ENCODE data around the gene EZH2. TPM values are rescaled to one million over a fixed set of nuclear protein-coding genes. Genes with fewer than 3 reads are reported as not detected.

EZH2 gene
- total RNA-seq, 4 donors from 2014 or later = 6.0 to 17.3 (median 7.2) TPM

DNA sequence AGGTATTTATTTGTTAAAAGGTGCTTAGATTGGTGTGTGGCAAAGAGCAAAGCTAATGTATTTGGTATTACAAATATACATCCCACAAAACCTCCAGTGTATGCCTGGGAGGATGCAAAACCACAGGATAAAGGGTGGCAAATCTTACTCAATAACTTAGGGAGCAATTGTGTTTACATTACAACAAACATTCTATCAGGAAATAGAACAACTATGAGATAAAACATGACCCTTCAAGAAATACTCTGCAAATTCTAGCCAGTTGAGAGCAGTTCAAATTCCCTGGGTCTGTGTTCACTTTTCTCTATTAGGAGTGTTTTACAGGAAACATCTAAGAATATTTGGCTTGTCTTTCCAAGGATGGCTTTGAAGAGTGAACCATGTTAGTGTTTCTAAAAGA lies 120.5 kb downstream of the EZH2 start:
- Histone ChIP-seq H3K27ac (no peak overlapping the region), H3K27me3 (no peaks in the 10 kb centered on the region), H3K9me3 (no peaks in the 10 kb centered on the region), H3K36me3 (peaks cover 0 to 34% (median 15%) of the 10 kb centered on the region in 4 donors), H3K4me1 (no peaks in the 10 kb centered on the region), H3K4me3 (no peak overlapping the region)
- intact Hi-C loops (cut with DNase I; ENCODE audit: low total_unique reads) = no loop called here
- no peak for TF ChIP-seq POLR2A (IDR thresholded peaks at IDR 0.05)
- no peak for TF ChIP-seq POLR2AphosphoS5 (IDR thresholded peaks at IDR 0.05)
- TF ChIP-seq, protein P1, sequence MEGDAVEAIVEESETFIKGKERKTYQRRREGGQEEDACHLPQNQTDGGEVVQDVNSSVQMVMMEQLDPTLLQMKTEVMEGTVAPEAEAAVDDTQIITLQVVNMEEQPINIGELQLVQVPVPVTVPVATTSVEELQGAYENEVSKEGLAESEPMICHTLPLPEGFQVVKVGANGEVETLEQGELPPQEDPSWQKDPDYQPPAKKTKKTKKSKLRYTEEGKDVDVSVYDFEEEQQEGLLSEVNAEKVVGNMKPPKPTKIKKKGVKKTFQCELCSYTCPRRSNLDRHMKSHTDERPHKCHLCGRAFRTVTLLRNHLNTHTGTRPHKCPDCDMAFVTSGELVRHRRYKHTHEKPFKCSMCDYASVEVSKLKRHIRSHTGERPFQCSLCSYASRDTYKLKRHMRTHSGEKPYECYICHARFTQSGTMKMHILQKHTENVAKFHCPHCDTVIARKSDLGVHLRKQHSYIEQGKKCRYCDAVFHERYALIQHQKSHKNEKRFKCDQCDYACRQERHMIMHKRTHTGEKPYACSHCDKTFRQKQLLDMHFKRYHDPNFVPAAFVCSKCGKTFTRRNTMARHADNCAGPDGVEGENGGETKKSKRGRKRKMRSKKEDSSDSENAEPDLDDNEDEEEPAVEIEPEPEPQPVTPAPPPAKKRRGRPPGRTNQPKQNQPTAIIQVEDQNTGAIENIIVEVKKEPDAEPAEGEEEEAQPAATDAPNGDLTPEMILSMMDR (IDR thresholded peaks at IDR 0.05) = no peak
- TF ChIP-seq EP300 (IDR thresholded peaks at IDR 0.05; ENCODE audit: low read depth) = no peak
- in situ Hi-C loops (cut with MboI; ENCODE audit: low pct_ligation_motif_present in 1 of 4, low pct_unique_long_range_greater_than_20kb in 1 of 4, low sequenced_read_pairs in 3 of 4) = no loop called here
- no peak for DNase-seq

DNA sequence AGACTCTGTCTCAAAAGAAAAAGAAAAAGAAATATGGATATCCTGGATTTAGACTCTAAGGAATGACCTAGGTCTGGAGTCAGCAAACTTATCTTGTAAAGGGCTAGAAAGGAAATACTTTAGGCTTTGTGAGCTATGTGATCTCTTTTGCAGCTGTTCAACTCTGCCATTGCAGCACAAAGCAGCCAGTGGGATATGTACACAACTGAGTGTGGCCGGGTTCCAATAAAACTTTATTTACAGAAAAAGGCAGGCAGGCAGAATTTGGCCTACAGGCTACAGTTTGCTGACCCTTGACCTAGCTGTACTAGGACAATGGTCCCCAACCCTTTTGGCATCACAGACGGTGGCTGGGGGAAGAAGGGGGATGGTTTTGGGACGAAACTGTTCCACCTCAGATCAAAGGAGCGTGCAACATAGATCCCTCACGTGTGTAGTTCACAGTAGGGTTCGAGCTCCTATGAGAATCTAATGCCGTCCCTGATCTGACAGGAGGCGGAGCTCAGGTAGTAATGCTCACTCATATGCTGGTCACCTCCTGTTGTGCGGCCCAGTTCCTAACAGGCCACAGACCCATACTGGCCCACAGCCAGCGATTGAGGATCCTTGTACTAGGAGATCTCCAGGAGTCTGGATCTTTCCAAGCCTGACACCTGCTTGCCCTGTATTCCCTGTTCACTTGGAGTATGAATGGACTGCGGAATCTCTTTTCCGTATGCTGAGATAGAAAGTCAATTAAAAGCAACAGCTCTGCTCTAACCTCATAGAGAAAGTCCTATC lies 122.4 kb downstream of the EZH2 start:
- Histone ChIP-seq H3K27me3 (no peaks in the 10 kb centered on the region), H3K4me3 (no peak overlapping the region), H3K9me3 (no peaks in the 10 kb centered on the region), H3K27ac (no peak overlapping the region), H3K4me1 (no peaks in the 10 kb centered on the region), H3K36me3 (peaks cover 0 to 26% (median 11%) of the 10 kb centered on the region in 4 donors)
- no peak for TF ChIP-seq EP300 (IDR thresholded peaks at IDR 0.05; ENCODE audit: low read depth)
- TF ChIP-seq POLR2A (IDR thresholded peaks at IDR 0.05) = no peak
- in situ Hi-C loops (cut with MboI; ENCODE audit: low pct_ligation_motif_present in 1 of 4, low pct_unique_long_range_greater_than_20kb in 1 of 4, low sequenced_read_pairs in 3 of 4) = no loop called here
- no peak for DNase-seq
- intact Hi-C loops (cut with DNase I; ENCODE audit: low total_unique reads) = no loop called here
- WGBS, 2 donors (ENCODE audit: low coverage in 1 of 2) = 94 to 100% methylated on average over 1 to 12 of the region's 12 CpGs

Small RNA genes within 50 kb of the gene (small RNA-seq; reads per million reads assigned to genes)
- gene RF00017 = 0 reads per million in 4 donors
- gene RN7SL569P = 0 reads per million in 4 donors
- 0 reads per million in 4 donors for gene RNU7-20P

Other genes with a start within 250 kb of the EZH2 start
- 10 to 100 TPM; 17.6 to 44.6 (median 28.8) TPM for gene CUL1, start 185.4 kb downstream of the EZH2 start, total RNA-seq
- gene PDIA4, start 144.2 kb upstream of the EZH2 start, total RNA-seq = 10 to 100 TPM; 44.5 to 79.5 (median 74.7) TPM
- 1 to 10 TPM; 4.0 to 5.2 (median 5.2) TPM for gene ZNF786, start 206.4 kb upstream of the EZH2 start, total RNA-seq
- 1 to 10 TPM in 3 of 4 donors, under 1 TPM in 1; 0.37 to 2.3 (median 1.6) TPM for gene ZNF425, start 242.0 kb upstream of the EZH2 start, total RNA-seq

Data from transverse colon (tissue), 4 donors.